Fibroblast of peridontal ligament (primary cell): ENCODE data around the gene LTBP4.
"Not testable (repeated sequence)": the region's sequence is repeated elsewhere in the genome, so short reads cannot be mapped to it uniquely, and the experiment has no call there.

Source experiments
- DNase-seq: peaks from one replicate; pipeline ENCODE4 v3.0.0-alpha.2; 2010; ENCODE audit errors: extremely low read depth

LTBP4 gene

GRCh38 chr19:40601134-40601974, at the start of gene LTBP4:
LTBP4 (plus strand) TSS chr19:40601369; CDS start chr19:40601388, 19 bp downstream.
- no peak for DNase-seq

- no peak for DNase-seq
These were observed 48.3 kb upstream of the LTBP4 start for GRCh38 chr19:40552848-40553247.

GRCh38 chr19:40553885-40554857, 47.0 kb upstream of the LTBP4 start:
- no peak for DNase-seq

- DNase-seq, result no peak
These were observed 45.0 kb upstream of the LTBP4 start for GRCh38 chr19:40555978-40556689.

- DNase-seq, result no peak
These were observed 44.1 kb upstream of the LTBP4 start for GRCh38 chr19:40556953-40557530.

GRCh38 chr19:40559394-40559793, 41.8 kb upstream of the LTBP4 start:
- DNase-seq, result no peak

GRCh38 chr19:40560092-40560507, 41.1 kb upstream of the LTBP4 start:
- DNase-seq, result no peak

GRCh38 chr19:40561947-40562346, 39.2 kb upstream of the LTBP4 start:
- DNase-seq, result no peak

GRCh38 chr19:40564535-40564934, 36.6 kb upstream of the LTBP4 start:
- DNase-seq, result not testable (repeated sequence)

GRCh38 chr19:40565355-40565754, 35.8 kb upstream of the LTBP4 start:
- no peak for DNase-seq

- DNase-seq, result no peak
These were observed 35.2 kb upstream of the LTBP4 start for GRCh38 chr19:40565910-40566495.

GRCh38 chr19:40567040-40567749, 34.0 kb upstream of the LTBP4 start:
- no peak for DNase-seq

GRCh38 chr19:40567750-40568494, 33.2 kb upstream of the LTBP4 start:
- DNase-seq, result no peak

- DNase-seq, result peak; percentile 99
These were observed 30.7 kb upstream of the LTBP4 start for GRCh38 chr19:40570313-40571004.

- no peak for DNase-seq
These were observed 30.2 kb upstream of the LTBP4 start for GRCh38 chr19:40571005-40571318.

- DNase-seq, result no peak
These were observed 29.2 kb upstream of the LTBP4 start for GRCh38 chr19:40571831-40572495.

GRCh38 chr19:40575326-40575725, 25.8 kb upstream of the LTBP4 start:
- no peak for DNase-seq

GRCh38 chr19:40576151-40576584, 25.0 kb upstream of the LTBP4 start:
- DNase-seq, result no peak
